Spleen (tissue), 7 donors: ENCODE results near the gene SASH1.

Experiments
- CTCF ChIP-seq, 11 experiments: fragments of 200-600 bp in 7 of 11; fragments of 450-650 bp in 4 of 11; sonication (generic) in 4 of 11; IDR thresholded peaks in 8 of 11; conservative IDR thresholded peaks in 3 of 11; 1 replicate in 7 of 11; 2 replicates in 4 of 11; pipeline versions ENCODE4 v1.4.0 to v1.8.0; 2016 to 2021; ENCODE audit warnings: antibody characterized with exemption in 11 of 11, inconsistent platforms in 4 of 11, mild to moderate bottlenecking in 1 of 11
- POLR2A ChIP-seq, 3 donors: fragments of 450-650 bp; IDR thresholded peaks; one replicate each; pipeline ENCODE4 v1.5.1; 2017; ENCODE audit warnings: antibody characterized with exemption in 3 of 3, mild to moderate bottlenecking in 1 of 3
- donor health status: DM: no; HTN: no; CAD: no; lungs with moderate emphysema.
- donor health status: DM: no; HTN: no; CAD: no.
- donor health status: DM: no; HTN: no; CAD: no.

- TF ChIP-seq POLR2A (IDR thresholded peaks at IDR 0.05) (no peak), CTCF (IDR thresholded peaks at IDR 0.05 in 8 of 11, conservative IDR thresholded peaks at IDR 0.05 in 3 of 11) (peak; percentile 64 to 99 (median 96))
Measured at GRCh38 chr6:148559848-148560433, 217.3 kb downstream of the SASH1 start.
